GM23248 (cell line): Measurements from ENCODE around the gene STK24.

ENCODE experiments used
- EZH2 ChIP-seq: fragments of 200-600 bp; sonication (generic); IDR thresholded peaks from 2 replicates; pipeline ENCODE4 v1.6.1; 2018; ENCODE audit warnings: antibody characterized with exemption, mild to moderate bottlenecking; ENCODE audit not compliant: insufficient read depth, poor library complexity, severe bottlenecking
- EZH2phosphoT487 ChIP-seq: fragments of 200-600 bp; sonication (generic); IDR thresholded peaks from 2 replicates; pipeline ENCODE4 v1.6.1; 2018; ENCODE audit warnings: antibody characterized with exemption, moderate library complexity, mild to moderate bottlenecking, low read depth; ENCODE audit not compliant: insufficient read depth

GRCh38 chr13:98483601-98484288 is 93.2 kb downstream of the STK24 start:
- no peak for TF ChIP-seq EZH2phosphoT487
- TF ChIP-seq EZH2, result no peak
